Neural progenitor cell (in vitro differentiated cells): ENCODE results near the gene RPL10. TPM values are rescaled to one million over a fixed set of nuclear protein-coding genes. Genes with fewer than 3 reads are reported as not detected.

Experiments used
- DNase-seq: peaks from one replicate; pipeline ENCODE4 v3.0.0-alpha.2; 2016; ENCODE audit warnings: low spot score
- H2AFZ ChIP-seq: fragments of 200-600 bp; sonication (generic); replicated peaks from 2 replicates; pipeline ENCODE4 v1.6.1; 2016; ENCODE audit warnings: antibody characterized with exemption
- H3F3A ChIP-seq: fragments of 200-600 bp; sonication (generic); 2 replicates; pipeline ENCODE4 v1.6.1; 2016; ENCODE audit warnings: antibody characterized with exemption, low read depth
- H3K27ac ChIP-seq: fragments of 200-600 bp; sonication (generic); 2 replicates; pipeline ENCODE4 v1.5.1; 2016; ENCODE audit warnings: mild to moderate bottlenecking
- H3K27me3 ChIP-seq: fragments of 200-600 bp; sonication (generic); 2 replicates; pipeline ENCODE4 v1.6.1; 2016; ENCODE audit warnings: mild to moderate bottlenecking, moderate library complexity
- H3K36me3 ChIP-seq: fragments of 200-600 bp; sonication (generic); 2 replicates; pipeline ENCODE4 v1.5.1; 2016
- H3K4me1 ChIP-seq: fragments of 200-600 bp; sonication (generic); 2 replicates; pipeline ENCODE4 v1.6.1; 2016; ENCODE audit warnings: mixed run types
- H3K4me2 ChIP-seq: fragments of 200-600 bp; sonication (generic); 2 replicates; pipeline ENCODE4 v1.6.1; 2016
- H3K4me3 ChIP-seq: fragments of 200-600 bp; sonication (generic); 2 replicates; pipeline ENCODE4 v1.5.1; 2016
- H3K79me2 ChIP-seq: fragments of 200-600 bp; sonication (generic); 2 replicates; pipeline ENCODE4 v1.6.1; 2016; ENCODE audit warnings: low read depth
- H3K9ac ChIP-seq: fragments of 200-600 bp; sonication (generic); 2 replicates; pipeline ENCODE4 v1.6.1; 2016
- H3K9me3 ChIP-seq: fragments of 200-600 bp; sonication (generic); 2 replicates; pipeline ENCODE4 v1.5.1; 2016; ENCODE audit warnings: low read depth
- H4K20me1 ChIP-seq: fragments of 200-600 bp; sonication (generic); 2 replicates; pipeline ENCODE4 v1.6.1; 2016; ENCODE audit warnings: low read depth
- H3K27ac Mint-ChIP-seq: 3 replicates; pipeline ENCODE4 v1.8.0; 2021; ENCODE audit warnings: mixed read lengths
- H3K27me3 Mint-ChIP-seq: 2 replicates; pipeline ENCODE4 v1.8.0; 2022; ENCODE audit warnings: low read depth, mild to moderate bottlenecking, inconsistent platforms, moderate library complexity, mixed read lengths; ENCODE audit not compliant: insufficient read depth
- H3K36me3 Mint-ChIP-seq: 3 replicates; pipeline ENCODE4 v1.8.0; 2021; ENCODE audit warnings: mixed read lengths
- H3K4me1 Mint-ChIP-seq: 3 replicates; pipeline ENCODE4 v1.8.0; 2021; ENCODE audit warnings: mixed read lengths
- H3K4me3 Mint-ChIP-seq: 3 replicates; pipeline ENCODE4 v1.8.0; 2021; ENCODE audit warnings: mild to moderate bottlenecking, moderate library complexity, mixed read lengths
- H3K9me3 Mint-ChIP-seq: 3 replicates; pipeline ENCODE4 v1.8.0; 2020; ENCODE audit warnings: mixed read lengths
- EZH2 ChIP-seq: fragments of 200-600 bp; sonication (generic); IDR thresholded peaks from 2 replicates; pipeline ENCODE4 v1.6.1; 2017; ENCODE audit warnings: antibody characterized with exemption, mild to moderate bottlenecking, moderate library complexity
- EZH2phosphoT487 ChIP-seq: fragments of 200-600 bp; sonication (generic); IDR thresholded peaks from 2 replicates; pipeline ENCODE4 v1.6.1; 2017; ENCODE audit warnings: antibody characterized with exemption
- total RNA-seq: library from RNA; depleted of rRNA; stranded (reverse); fragments of >200 nt; gene quantifications from 2 replicates; pipeline ENCODE4 v1.2.3, GENCODE V29; 2015; ENCODE audit warnings: low replicate concordance
- TF ChIP-seq, protein P1 (sequence below): fragments of 200-600 bp; sonication (generic); IDR thresholded peaks from 2 replicates; pipeline ENCODE4 v1.5.1; 2017; ENCODE audit warnings: antibody characterized with exemption, mild to moderate bottlenecking

The RPL10 gene
- total RNA-seq, 1 donor from 2014 or later = 4,507 TPM

DNA sequence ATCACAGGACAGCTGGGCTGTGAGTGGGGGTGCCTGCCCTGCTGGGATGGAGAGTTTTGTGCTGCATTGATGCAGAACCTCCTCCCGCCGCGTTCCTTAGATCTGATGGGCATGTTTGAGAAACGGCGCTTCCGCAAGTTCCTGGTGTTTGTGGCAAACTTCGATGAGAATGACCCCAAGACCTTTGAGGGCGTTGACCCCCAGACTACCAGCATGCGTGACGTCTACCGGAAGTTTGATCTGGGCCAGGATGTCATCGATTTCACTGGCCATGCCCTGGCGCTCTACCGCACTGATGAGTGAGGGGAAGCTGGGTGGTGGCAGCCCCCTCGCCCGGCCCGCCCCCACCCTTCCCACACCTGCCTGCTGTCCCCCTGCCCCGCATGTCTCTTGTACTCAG is 41.7 kb downstream of the RPL10 start:
- Histone ChIP-seq H3K4me3 (no peak overlapping the region), H3K9me3 (no peaks in the 10 kb centered on the region), H3K9ac (no peak overlapping the region), H3K79me2 (peaks cover 41% of the 10 kb centered on the region), H3K4me2 (no peak overlapping the region), H4K20me1 (peaks cover 46% of the 10 kb centered on the region), H3K36me3 (no peaks in the 10 kb centered on the region), H2AFZ (no peak overlapping the region), H3F3A (peaks cover 19% of the 10 kb centered on the region), H3K27ac (no peak overlapping the region), H3K27me3 (no peaks in the 10 kb centered on the region), H3K4me1 (no peaks in the 10 kb centered on the region)
- TF ChIP-seq EZH2 = no peak
- TF ChIP-seq EZH2phosphoT487 = no peak
- TF ChIP-seq, protein P1, sequence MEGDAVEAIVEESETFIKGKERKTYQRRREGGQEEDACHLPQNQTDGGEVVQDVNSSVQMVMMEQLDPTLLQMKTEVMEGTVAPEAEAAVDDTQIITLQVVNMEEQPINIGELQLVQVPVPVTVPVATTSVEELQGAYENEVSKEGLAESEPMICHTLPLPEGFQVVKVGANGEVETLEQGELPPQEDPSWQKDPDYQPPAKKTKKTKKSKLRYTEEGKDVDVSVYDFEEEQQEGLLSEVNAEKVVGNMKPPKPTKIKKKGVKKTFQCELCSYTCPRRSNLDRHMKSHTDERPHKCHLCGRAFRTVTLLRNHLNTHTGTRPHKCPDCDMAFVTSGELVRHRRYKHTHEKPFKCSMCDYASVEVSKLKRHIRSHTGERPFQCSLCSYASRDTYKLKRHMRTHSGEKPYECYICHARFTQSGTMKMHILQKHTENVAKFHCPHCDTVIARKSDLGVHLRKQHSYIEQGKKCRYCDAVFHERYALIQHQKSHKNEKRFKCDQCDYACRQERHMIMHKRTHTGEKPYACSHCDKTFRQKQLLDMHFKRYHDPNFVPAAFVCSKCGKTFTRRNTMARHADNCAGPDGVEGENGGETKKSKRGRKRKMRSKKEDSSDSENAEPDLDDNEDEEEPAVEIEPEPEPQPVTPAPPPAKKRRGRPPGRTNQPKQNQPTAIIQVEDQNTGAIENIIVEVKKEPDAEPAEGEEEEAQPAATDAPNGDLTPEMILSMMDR = no peak
- Mint-ChIP-seq H3K4me1 (peaks cover 16% of the 10 kb centered on the region), H3K27me3 (peaks cover 16% of the 10 kb centered on the region), H3K27ac (no peak overlapping the region), H3K36me3 (peaks cover 6% of the 10 kb centered on the region), H3K4me3 (no peak overlapping the region), H3K9me3 (peaks cover 26% of the 10 kb centered on the region)
- no peak for DNase-seq

DNA sequence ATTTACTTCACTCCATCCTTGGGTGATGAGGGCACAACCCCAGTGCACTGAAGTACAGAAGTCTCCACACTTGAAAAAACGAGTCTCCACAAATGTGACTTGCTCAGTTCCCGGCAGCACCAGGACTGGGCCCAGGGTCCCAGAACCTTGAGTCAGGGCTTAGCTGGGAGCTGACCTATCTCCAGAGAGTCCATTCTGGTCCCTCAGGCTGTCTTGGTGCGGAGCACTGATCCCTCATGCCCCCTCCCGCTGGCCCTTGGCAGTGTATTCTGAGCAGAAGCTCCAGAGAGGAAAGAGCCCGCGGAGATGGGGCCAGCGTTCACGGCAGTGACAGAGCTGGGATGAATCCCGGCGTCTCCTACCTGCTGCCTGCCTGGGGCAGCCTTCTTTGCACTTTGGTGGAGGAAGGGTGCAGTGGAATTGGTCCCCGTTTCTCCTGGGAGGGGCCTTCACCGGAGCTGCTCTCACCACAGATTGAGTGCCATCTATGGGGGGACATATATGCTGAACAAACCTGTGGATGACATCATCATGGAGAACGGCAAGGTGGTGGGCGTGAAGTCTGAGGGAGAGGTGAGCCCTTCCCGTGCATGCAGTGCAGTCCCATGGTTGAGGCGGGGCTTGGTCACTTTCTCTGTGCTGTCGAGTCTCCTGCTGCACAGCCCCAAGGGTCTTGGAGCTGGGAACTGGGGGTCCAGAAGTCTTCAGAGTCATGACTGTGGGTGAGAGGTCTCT is 42.6 kb downstream of the RPL10 start:
- Histone ChIP-seq H3K27ac (no peak overlapping the region), H3K27me3 (no peaks in the 10 kb centered on the region), H4K20me1 (peaks cover 50% of the 10 kb centered on the region), H3K4me2 (no peak overlapping the region), H3K4me3 (no peak overlapping the region), H3K36me3 (no peaks in the 10 kb centered on the region), H3K4me1 (no peaks in the 10 kb centered on the region), H3K79me2 (peaks cover 49% of the 10 kb centered on the region), H3K9ac (no peak overlapping the region), H2AFZ (no peak overlapping the region), H3F3A (peaks cover 18% of the 10 kb centered on the region), H3K9me3 (no peaks in the 10 kb centered on the region)
- Mint-ChIP-seq H3K27me3 (peaks cover 13% of the 10 kb centered on the region), H3K4me3 (no peak overlapping the region), H3K27ac (no peak overlapping the region), H3K9me3 (peaks cover 26% of the 10 kb centered on the region), H3K36me3 (peaks cover 6% of the 10 kb centered on the region), H3K4me1 (peaks cover 16% of the 10 kb centered on the region)
- DNase-seq = no peak
- TF ChIP-seq EZH2phosphoT487 (no peak), EZH2 (no peak)

DNA sequence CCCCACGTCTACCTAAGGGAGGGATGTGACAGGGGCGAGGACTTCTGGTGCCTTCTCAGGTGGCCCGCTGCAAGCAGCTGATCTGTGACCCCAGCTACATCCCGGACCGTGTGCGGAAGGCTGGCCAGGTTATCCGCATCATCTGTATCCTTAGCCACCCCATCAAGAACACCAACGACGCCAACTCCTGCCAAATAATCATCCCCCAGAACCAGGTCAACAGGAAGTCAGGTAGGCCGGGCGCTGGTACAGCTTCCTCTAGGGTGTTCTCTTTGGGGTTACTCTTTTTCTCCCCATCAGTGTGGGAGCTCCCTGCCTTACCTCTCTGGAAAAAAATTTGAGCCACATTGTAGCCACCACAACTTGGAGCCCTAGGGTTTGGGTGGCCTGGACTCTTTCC is 43.4 kb downstream of the RPL10 start:
- no peak overlapping the region for H3K4me2 ChIP-seq
- Mint-ChIP-seq H3K36me3 (peaks cover 2% of the 10 kb centered on the region), H3K9me3 (peaks cover 20% of the 10 kb centered on the region), H3K4me1 (peaks cover 10% of the 10 kb centered on the region), H3K4me3 (no peak overlapping the region), H3K27ac (no peak overlapping the region), H3K27me3 (peaks cover 13% of the 10 kb centered on the region)
- peaks cover 50% of the 10 kb centered on the region for H4K20me1 ChIP-seq
- TF ChIP-seq EZH2phosphoT487 (no peak), EZH2 (no peak)
- TF ChIP-seq, protein P1 = no peak
- H3K4me1 ChIP-seq = no peaks in the 10 kb centered on the region
- H3K36me3 ChIP-seq = no peaks in the 10 kb centered on the region
- no peak overlapping the region for H2AFZ ChIP-seq
- no peak for DNase-seq
- H3K4me3 ChIP-seq = no peak overlapping the region
- H3F3A ChIP-seq = peaks cover 11% of the 10 kb centered on the region
- no peaks in the 10 kb centered on the region for H3K9me3 ChIP-seq
- peaks cover 49% of the 10 kb centered on the region for H3K79me2 ChIP-seq
- H3K27ac ChIP-seq = no peak overlapping the region
- no peak overlapping the region for H3K9ac ChIP-seq
- no peaks in the 10 kb centered on the region for H3K27me3 ChIP-seq
